ENCODE results near the gene MCC.

The MCC gene

GRCh38 chr5:113042491-113043243 lies 445.6 kb downstream of the MCC start:
- no peak for DNase-seq

- no peak for DNase-seq
These were observed 447.5 kb downstream of the MCC start for GRCh38 chr5:113040672-113041260.

GRCh38 chr5:113039934-113040285 lies 448.3 kb downstream of the MCC start:
- DNase-seq = no peak

GRCh38 chr5:113039229-113039933 lies 448.9 kb downstream of the MCC start:
- no peak for DNase-seq

- no peak for DNase-seq
These were observed 449.5 kb downstream of the MCC start for GRCh38 chr5:113038714-113039113.

- DNase-seq = no peak
These were observed 450.1 kb downstream of the MCC start for GRCh38 chr5:113038136-113038535.

- DNase-seq = no peak
These were observed 451.4 kb downstream of the MCC start for GRCh38 chr5:113036826-113037225.

GRCh38 chr5:113036321-113036720 lies 451.9 kb downstream of the MCC start:
- no peak for DNase-seq

GRCh38 chr5:113035096-113035495 lies 453.2 kb downstream of the MCC start:
- DNase-seq = no peak

- no peak for DNase-seq
These were observed 454.0 kb downstream of the MCC start for GRCh38 chr5:113034182-113034773.

GRCh38 chr5:113031557-113031956 lies 456.7 kb downstream of the MCC start:
- no peak for DNase-seq

- no peak for DNase-seq
These were observed 457.1 kb downstream of the MCC start for GRCh38 chr5:113031104-113031503.

GRCh38 chr5:113029614-113030013 lies 458.6 kb downstream of the MCC start:
- no peak for DNase-seq

GRCh38 chr5:113027431-113027830 lies 460.8 kb downstream of the MCC start:
- no peak for DNase-seq

GRCh38 chr5:113027015-113027414 lies 461.2 kb downstream of the MCC start:
- DNase-seq = no peak

GRCh38 chr5:113026211-113026610 lies 462.0 kb downstream of the MCC start:
- DNase-seq = no peak

- no peak for DNase-seq
These were observed 462.7 kb downstream of the MCC start for GRCh38 chr5:113025596-113025995.

GRCh38 chr5:113024076-113024697 lies 464.1 kb downstream of the MCC start:
- no peak for DNase-seq

GRCh38 chr5:113022661-113023060 lies 465.6 kb downstream of the MCC start:
- DNase-seq = no peak

- DNase-seq = no peak
These were observed 467.6 kb downstream of the MCC start for GRCh38 chr5:113020461-113021273.

GRCh38 chr5:113017881-113018635 lies 470.2 kb downstream of the MCC start:
- no peak for DNase-seq

- no peak for DNase-seq
These were observed 482.8 kb downstream of the MCC start for GRCh38 chr5:113005454-113005853.

Data from NCI-H1417 treated with DMSO at 0.1 percent for 48 hours (cell line).